Natural killer cell treated with Interleukin-12 subunit alpha and Interleukin-12 subunit beta and Interleukin-15 and Interleukin-18, amount 100 ng/mL, for 72 hours (primary cell): Measurements from ENCODE around the gene SINHCAF. TPM values are rescaled to one million over a fixed set of nuclear protein-coding genes. Genes with fewer than 3 reads are reported as not detected.
A peak's percentile ranks its signal among the peaks of the same experiment; 100 is the strongest.
"Not testable (repeated sequence)": the region's sequence is repeated elsewhere in the genome, so short reads cannot be mapped to it uniquely, and the experiment has no call there.

Experiments
- ATAC-seq, 2 donors: fragments of 150-1000 bp; cut with Tn5 transposase in 1 of 2; sonication (Bioruptor Pico), chemical (Tn5 transposase) in 1 of 2; 2 replicates each; pipeline ENCODE4 v1.10.0; 2021
- DNase-seq: peaks from one replicate; pipeline ENCODE4 v3.0.0; 2022; ENCODE audit warnings: low spot score
- H3K27ac Mint-ChIP-seq, 2 donors: 1 replicate in 1 of 2; 2 replicates in 1 of 2; pipeline ENCODE4 v1.8.0; 2022; ENCODE audit warnings: mixed read lengths in 2 of 2, mild to moderate bottlenecking in 1 of 2, moderate library complexity in 1 of 2
- H3K27me3 Mint-ChIP-seq, 2 donors: 1 replicate in 1 of 2; 2 replicates in 1 of 2; pipeline ENCODE4 v1.8.0; 2022; ENCODE audit warnings: mixed read lengths in 2 of 2
- H3K36me3 Mint-ChIP-seq: one replicate; pipeline ENCODE4 v1.8.0; 2022; ENCODE audit warnings: mixed read lengths
- H3K4me1 Mint-ChIP-seq, 2 donors: 1 replicate in 1 of 2; 2 replicates in 1 of 2; pipeline ENCODE4 v1.8.0; 2022; ENCODE audit warnings: low read depth in 2 of 2, mixed read lengths in 2 of 2, mild to moderate bottlenecking in 1 of 2
- H3K4me3 Mint-ChIP-seq: one replicate; pipeline ENCODE4 v1.8.0; 2022; ENCODE audit warnings: mixed read lengths
- H3K9me3 Mint-ChIP-seq: 2 replicates; pipeline ENCODE4 v1.8.0; 2022; ENCODE audit warnings: mixed read lengths
- total RNA-seq, 2 donors: library from RNA; stranded (reverse); gene quantifications; one replicate each; pipeline ENCODE4 v1.2.3, GENCODE V29; 2022

The SINHCAF gene
- total RNA-seq, 2 donors from 2014 or later, result 91.5 to 111 TPM

DNA sequence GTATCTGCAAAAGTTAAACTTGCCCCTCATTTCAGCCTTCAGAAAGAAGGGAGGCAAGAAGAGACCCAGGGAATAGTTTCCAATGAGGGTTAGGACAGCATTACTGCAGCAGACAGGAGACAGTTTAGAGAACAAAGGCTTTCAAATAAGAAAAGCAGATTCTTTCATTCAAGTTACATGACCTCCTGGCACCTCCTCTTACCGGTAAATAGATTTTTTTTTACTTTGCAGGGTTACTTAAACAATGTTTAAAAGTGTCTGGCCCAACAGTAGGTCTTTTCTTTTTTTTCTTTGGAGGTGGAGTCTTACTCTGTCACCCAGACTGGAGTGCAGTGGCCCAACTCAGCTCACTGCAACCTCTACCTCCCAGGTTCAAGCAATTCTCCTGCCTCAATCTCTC, 47.1 kb downstream of the SINHCAF start:
- DNase-seq (no peak), ATAC-seq (no peak)
- Mint-ChIP-seq H3K27me3 (no peaks in the 10 kb centered on the region), H3K4me3 (no peak overlapping the region), H3K9me3 (no peaks in the 10 kb centered on the region), H3K27ac (no peak overlapping the region), H3K4me1 (no peaks in the 10 kb centered on the region), H3K36me3 (peaks cover 6% of the 10 kb centered on the region)

DNA sequence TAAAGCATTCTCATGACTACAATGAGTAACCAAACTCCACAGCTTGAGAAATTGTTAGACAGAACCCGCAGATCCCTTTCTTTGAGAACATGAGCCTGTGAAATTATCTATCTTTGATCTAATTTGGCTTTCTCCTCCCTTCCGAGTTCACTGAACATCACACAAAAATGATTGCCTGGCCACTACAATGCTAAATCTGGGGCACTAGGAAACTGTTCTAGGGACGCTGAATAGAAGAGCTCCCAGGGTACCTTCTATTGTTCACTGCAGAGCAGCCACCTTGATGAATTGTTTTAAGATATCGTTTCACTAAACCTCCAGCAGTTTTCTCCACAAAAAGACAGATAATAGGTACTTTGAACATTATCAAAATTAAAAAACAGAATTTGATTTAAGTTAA, 47.5 kb downstream of the SINHCAF start:
- peaks cover 6% of the 10 kb centered on the region for H3K36me3 Mint-ChIP-seq
- no peaks in the 10 kb centered on the region for H3K4me1 Mint-ChIP-seq
- no peaks in the 10 kb centered on the region for H3K9me3 Mint-ChIP-seq
- H3K27me3 Mint-ChIP-seq, result no peaks in the 10 kb centered on the region
- no peak overlapping the region for H3K4me3 Mint-ChIP-seq
- ATAC-seq, result no peak
- DNase-seq, result no peak
- no peak overlapping the region for H3K27ac Mint-ChIP-seq

DNA sequence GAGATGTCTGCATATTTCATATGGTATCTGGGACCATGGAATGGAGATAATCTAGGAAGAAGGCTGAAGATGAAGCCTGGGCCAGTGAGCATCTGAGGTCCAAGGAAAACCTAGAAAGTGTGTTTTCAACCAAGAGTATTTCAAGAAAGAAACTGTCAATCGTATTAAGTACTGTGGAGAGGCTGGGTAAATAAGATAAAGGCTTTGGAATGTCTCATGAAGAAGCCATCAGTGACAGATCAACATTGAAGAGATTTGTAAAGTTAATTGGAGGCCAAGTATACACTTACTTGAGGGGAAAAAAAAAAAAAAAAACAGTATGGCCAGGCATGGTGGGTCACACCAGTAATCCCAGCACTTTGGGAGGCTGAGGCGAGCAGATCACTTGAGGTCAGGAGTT, 48.9 kb downstream of the SINHCAF start:
- H3K27ac Mint-ChIP-seq, result no peak overlapping the region
- DNase-seq, result no peak
- H3K4me3 Mint-ChIP-seq, result no peak overlapping the region
- H3K27me3 Mint-ChIP-seq, result no peaks in the 10 kb centered on the region
- H3K9me3 Mint-ChIP-seq, result no peaks in the 10 kb centered on the region
- H3K4me1 Mint-ChIP-seq, result no peaks in the 10 kb centered on the region
- H3K36me3 Mint-ChIP-seq, result peaks cover 6% of the 10 kb centered on the region
- no peak for ATAC-seq

DNA sequence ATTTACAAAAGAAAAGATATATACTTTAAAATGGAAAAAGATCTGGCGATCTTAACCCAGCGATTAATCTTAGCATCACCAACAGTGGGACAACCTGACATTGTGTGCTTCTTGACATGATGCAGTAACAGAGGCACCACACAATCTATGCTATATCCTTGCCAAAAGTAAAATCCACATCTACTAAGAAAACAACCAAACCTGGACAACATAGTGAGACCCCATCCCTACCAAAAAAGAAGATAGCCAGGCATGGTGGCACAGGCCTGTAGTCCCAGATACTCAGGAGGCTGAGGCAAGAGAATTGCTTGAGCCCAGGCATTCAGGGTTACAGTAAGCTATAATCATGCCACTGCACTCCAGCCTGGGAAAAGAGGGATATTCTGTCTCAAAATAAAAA, 50.5 kb downstream of the SINHCAF start:
- Mint-ChIP-seq H3K4me1 (no peaks in the 10 kb centered on the region), H3K36me3 (peaks cover 6% of the 10 kb centered on the region), H3K4me3 (no peak overlapping the region), H3K27me3 (no peaks in the 10 kb centered on the region), H3K9me3 (no peaks in the 10 kb centered on the region), H3K27ac (no peak overlapping the region)
- no peak for DNase-seq
- no peak for ATAC-seq

DNA sequence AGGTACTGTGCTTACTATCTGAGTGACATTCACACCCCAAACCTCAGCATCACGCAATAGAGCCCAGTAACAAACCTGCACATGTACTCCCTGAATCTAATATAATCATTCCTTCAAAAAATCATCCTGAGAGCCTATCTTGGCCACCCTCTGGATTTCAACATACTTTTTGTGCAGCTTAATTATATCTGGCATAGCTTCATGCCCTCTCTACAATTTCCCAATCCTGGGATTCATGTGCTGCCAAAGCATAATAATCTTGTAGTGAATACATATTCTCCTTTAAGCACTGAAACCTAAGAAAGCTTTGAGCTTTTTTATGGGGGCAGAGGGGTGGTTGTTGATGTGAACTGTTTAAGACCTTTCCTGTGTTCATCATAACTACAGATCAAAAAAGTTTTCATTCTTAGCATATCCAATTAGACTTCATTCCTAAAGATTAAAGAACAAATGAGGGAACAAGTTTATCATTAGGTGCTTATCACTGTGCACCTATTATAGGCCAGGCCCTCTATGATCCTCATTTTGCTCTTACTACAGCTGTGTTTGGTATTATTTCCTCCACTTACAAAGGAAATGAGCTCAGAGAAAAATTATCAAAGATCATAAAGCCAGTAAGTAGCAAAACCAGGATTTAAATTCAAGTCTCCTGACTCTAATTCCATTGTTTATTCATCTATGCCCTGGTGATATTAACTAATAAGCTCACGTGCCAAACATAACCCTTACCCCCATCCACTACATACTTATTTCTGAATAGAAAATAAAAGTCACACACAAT, 51.2 kb downstream of the SINHCAF start:
- ATAC-seq, result no peak
- Mint-ChIP-seq H3K27me3 (no peaks in the 10 kb centered on the region), H3K27ac (no peak overlapping the region), H3K9me3 (no peaks in the 10 kb centered on the region), H3K4me3 (no peak overlapping the region), H3K4me1 (no peaks in the 10 kb centered on the region), H3K36me3 (peaks cover 6% of the 10 kb centered on the region)
- DNase-seq, result no peak

DNA sequence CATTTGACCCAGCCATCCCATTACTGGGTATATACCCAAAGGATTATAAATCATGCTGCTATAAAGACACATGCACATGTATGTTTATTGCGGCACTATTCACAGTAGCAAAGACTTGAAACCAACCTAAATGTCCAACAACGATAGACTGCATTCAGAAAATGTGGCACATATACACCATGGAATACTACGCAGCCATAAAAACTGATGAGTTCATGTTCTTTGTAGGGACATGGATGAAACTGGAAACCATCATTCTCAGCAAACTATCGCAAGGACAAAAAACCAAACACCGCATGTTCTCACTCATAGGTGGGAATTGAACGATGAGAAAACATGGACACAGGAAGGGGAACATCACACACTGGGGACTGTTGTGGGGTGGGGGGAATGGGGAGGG, 52.2 kb downstream of the SINHCAF start:
- not testable (repeated sequence) for ATAC-seq, H3K4me3 Mint-ChIP-seq, H3K4me1 Mint-ChIP-seq, H3K36me3 Mint-ChIP-seq, DNase-seq, H3K27ac Mint-ChIP-seq, H3K27me3 Mint-ChIP-seq, H3K9me3 Mint-ChIP-seq

DNA sequence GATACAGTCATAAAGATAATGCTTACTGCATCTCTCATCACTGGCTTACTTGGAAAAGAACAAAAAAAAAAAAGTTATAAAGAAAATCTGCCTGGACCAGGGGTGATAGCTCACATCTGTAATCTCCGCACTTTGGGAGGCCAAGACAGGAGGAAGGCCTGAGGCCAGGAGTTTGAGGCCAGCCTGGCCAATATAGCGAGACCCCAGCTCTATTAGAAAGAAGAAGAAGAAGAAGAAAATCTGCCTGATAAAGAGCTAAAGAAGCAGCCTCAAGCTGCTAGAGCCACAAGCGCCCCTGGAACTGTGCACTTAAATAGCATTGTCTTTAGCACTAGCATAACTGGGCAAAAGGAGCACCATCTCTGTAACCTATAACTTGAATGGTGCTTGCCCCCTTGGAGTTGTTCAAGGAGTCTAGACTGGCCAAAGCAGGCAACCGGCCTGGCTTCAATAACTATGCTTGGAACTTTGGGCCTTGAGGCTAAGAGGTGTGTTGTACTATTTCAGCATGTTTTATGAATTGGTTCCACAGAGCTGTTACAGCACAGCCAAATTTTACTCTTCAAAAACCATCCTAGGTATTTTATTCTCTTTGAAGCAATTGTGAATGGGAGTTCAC, 53.2 kb downstream of the SINHCAF start:
- Mint-ChIP-seq H3K36me3 (peaks cover 6% of the 10 kb centered on the region), H3K4me3 (no peak overlapping the region), H3K27me3 (no peaks in the 10 kb centered on the region), H3K4me1 (no peaks in the 10 kb centered on the region), H3K9me3 (no peaks in the 10 kb centered on the region), H3K27ac (no peak overlapping the region)
- no peak for DNase-seq
- no peak for ATAC-seq

DNA sequence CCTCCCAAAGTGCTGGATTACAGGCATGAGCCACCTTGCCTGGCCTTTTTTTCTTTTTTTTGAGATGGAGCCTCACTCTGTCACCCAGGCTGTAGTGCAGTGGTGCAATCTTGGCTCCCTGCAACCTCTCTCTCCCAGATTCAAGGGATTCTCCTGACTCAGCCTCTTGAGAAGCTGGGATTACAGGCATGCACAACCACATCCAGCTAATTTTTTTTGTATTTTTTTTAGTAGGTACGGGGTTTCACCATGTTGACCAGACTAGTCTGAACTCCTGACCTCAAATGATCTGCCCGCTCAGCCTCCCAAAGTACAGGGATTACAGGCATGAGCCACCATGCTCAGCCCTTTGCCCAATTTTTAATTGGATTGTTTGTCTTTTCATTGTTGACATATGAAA, 58.0 kb downstream of the SINHCAF start:
- Mint-ChIP-seq H3K27me3 (no peaks in the 10 kb centered on the region), H3K27ac (no peak overlapping the region), H3K4me1 (no peaks in the 10 kb centered on the region), H3K9me3 (no peaks in the 10 kb centered on the region), H3K4me3 (no peak overlapping the region), H3K36me3 (no peaks in the 10 kb centered on the region)
- DNase-seq (no peak), ATAC-seq (no peak)

DNA sequence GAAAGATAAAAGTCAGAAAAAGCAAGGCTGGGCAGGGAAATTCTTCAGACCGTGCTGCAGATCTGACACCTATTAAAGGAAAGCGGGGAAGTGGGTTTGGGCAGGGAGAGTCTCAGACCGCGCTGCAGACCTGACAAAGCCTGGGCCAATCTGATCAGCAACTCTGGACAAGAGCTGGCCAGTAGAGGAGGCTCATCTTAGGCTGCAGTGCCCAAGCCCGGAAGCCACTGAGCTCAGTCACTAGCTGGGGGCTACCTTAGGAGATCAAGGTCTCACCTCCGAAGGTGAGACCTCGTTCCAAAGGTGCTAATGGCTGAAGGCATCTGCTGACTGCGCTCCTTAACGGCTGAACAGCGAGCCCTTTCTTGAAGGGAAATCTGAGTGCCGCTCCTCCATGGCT, 60.2 kb downstream of the SINHCAF start:
- ATAC-seq (peak in 1 of 2 donors; percentile 32), DNase-seq (no peak)
- Mint-ChIP-seq H3K36me3 (no peaks in the 10 kb centered on the region), H3K4me1 (no peaks in the 10 kb centered on the region), H3K4me3 (no peak overlapping the region), H3K27ac (no peak overlapping the region), H3K27me3 (no peaks in the 10 kb centered on the region), H3K9me3 (no peaks in the 10 kb centered on the region)

DNA sequence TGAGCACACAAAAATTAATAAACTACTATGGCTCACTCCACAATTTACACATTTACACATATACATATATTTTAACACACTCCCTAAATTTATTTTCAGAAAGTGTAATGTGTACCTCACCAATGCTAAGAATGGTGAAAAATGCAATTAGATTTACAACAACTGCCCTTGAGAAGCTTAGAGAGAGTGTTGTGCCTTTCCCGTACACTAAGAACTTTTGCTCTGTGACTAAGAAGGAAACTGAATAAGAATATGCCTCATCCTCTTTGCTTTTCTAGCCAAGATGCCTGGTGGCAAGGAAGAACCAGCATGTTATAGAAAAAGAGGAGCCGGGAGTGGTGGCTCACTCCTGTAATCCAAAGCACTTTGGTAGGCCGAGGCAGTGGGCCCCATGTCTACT, 62.3 kb downstream of the SINHCAF start:
- Mint-ChIP-seq H3K9me3 (no peaks in the 10 kb centered on the region), H3K4me3 (no peak overlapping the region), H3K4me1 (no peaks in the 10 kb centered on the region), H3K36me3 (no peaks in the 10 kb centered on the region), H3K27ac (no peak overlapping the region), H3K27me3 (no peaks in the 10 kb centered on the region)
- ATAC-seq (no peak), DNase-seq (no peak)

DNA sequence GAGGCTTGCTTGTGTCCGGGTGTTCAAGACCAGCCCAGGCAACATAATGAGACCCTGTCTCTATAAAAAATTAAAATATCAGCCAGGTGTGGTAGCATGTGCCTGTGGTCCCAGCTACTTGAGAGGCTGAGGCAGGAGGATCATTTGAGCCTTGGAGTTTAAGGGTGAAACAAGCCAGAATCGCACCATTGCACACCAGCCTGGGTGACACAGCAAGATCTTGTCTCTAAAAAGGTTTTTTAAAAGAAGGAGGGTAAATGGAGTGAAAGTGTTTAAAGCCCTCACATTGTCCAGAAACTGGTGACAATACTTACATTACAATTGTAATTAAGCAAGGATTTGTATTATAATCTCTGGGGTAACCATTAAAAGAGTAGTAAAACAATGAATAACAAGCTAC, 64.2 kb downstream of the SINHCAF start:
- DNase-seq (no peak), ATAC-seq (no peak)
- H3K27me3 Mint-ChIP-seq, result no peaks in the 10 kb centered on the region
- no peak overlapping the region for H3K4me3 Mint-ChIP-seq
- H3K9me3 Mint-ChIP-seq, result no peaks in the 10 kb centered on the region
- H3K36me3 Mint-ChIP-seq, result no peaks in the 10 kb centered on the region
- no peaks in the 10 kb centered on the region for H3K4me1 Mint-ChIP-seq
- no peak overlapping the region for H3K27ac Mint-ChIP-seq

DNA sequence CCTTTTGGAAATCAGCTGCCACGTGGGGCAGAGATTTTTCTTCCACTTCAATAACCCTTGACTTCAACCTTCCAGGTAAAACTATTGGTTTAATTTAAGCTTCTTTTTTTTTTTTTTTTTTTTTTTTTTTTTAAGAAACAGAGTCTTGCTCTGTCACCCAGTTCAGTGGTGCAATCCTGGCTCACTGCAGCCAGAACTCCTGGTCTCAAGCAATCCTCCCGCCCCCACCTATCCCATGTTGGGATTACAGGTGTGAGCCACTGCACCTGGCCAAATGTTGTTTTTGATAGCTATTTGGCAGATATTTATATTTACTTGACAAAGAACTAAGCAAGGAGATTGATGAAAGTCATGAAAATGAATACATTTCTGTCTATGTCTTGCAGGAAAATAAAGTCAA, 65.1 kb downstream of the SINHCAF start:
- no peak for DNase-seq
- Mint-ChIP-seq H3K27ac (no peak overlapping the region), H3K36me3 (no peaks in the 10 kb centered on the region), H3K4me1 (no peaks in the 10 kb centered on the region), H3K27me3 (no peaks in the 10 kb centered on the region), H3K9me3 (no peaks in the 10 kb centered on the region), H3K4me3 (no peak overlapping the region)
- ATAC-seq, result no peak

DNA sequence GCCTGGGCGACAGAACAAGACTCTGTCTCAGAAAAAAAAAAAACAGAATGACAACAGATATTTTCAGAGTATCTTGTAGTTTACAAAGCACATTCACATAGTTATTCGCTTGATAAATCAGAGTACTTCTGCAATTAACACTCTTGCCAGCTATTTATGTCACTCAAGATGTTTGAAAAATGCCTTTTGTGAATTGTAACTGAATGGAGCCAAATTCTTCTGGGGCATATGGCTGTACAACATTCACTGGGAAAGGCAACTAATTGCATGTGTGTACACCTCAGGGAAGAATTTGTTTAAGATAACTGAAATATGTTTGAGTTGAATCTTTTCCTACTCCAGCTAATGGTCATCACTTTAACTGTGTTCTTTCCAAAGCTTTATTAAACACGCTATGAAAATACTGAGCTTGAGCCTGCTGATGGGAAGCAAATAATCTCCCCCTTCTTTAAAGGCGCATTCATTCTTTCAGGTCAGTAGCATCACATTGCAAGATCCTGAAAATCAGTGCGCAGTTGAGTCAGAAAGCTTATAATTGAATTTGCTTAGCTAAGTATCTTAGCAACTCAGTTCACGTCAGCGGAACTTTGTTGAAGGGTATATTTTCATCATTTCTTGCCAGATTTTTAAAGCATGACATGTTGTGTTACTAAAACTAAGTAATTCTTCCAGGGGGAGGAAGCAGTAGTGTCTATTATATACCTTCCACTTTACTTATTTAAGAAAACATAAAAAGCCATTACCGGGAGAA, 66.6 kb downstream of the SINHCAF start:
- no peaks in the 10 kb centered on the region for H3K36me3 Mint-ChIP-seq
- H3K9me3 Mint-ChIP-seq, result no peaks in the 10 kb centered on the region
- H3K4me3 Mint-ChIP-seq, result no peak overlapping the region
- ATAC-seq (no peak), DNase-seq (no peak)
- no peaks in the 10 kb centered on the region for H3K27me3 Mint-ChIP-seq
- H3K4me1 Mint-ChIP-seq, result no peaks in the 10 kb centered on the region
- H3K27ac Mint-ChIP-seq, result no peak overlapping the region

DNA sequence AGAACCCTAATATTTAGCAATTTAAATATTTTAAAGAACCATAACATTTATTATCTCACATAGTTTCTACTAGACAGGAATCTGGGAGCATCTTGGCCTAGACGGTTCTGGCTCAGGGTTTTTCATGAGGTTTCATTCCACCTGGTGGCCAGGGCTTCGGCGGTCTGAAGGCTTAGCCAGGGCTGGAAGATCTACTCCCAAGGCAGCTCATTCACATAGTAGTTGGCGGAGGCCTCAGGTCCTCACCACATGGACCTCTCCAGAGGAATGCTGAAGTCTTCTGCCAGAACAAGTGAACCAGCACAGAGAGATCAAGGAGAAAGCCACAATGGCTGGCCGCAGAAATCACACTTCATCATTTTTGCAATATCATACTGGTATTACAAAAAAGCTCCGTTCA, 68.2 kb downstream of the SINHCAF start:
- DNase-seq (no peak), ATAC-seq (no peak)
- H3K27me3 Mint-ChIP-seq, result peaks cover 0 to 7% of the 10 kb centered on the region in 2 donors
- no peaks in the 10 kb centered on the region for H3K36me3 Mint-ChIP-seq
- no peak overlapping the region for H3K27ac Mint-ChIP-seq
- H3K4me1 Mint-ChIP-seq, result no peaks in the 10 kb centered on the region
- no peaks in the 10 kb centered on the region for H3K9me3 Mint-ChIP-seq
- H3K4me3 Mint-ChIP-seq, result no peak overlapping the region
